Activated T-cell treated with anti-CD3 and anti-CD28 coated beads, Interleukin-2, amount 50 U/mL, for 72 hours (primary cell): ENCODE data around the gene CEMIP2. TPM values are rescaled to one million over a fixed set of nuclear protein-coding genes. Genes with fewer than 3 reads are reported as not detected.
"Not testable (repeated sequence)": the region's sequence is repeated elsewhere in the genome, so short reads cannot be mapped to it uniquely, and the experiment has no call there.

Experiments used
- ATAC-seq, 2 donors: fragments of 150-1000 bp; cut with Tn5 transposase; replicated peaks in 1 of 2; 2 replicates each; pipeline ENCODE4 v1.10.0; 2021; ENCODE audit warnings: moderate library complexity in 2 of 2, mild to moderate bottlenecking in 1 of 2
- DNase-seq, 2 donors: peaks; one replicate each; pipeline ENCODE4 v3.0.0; 2021 to 2022; ENCODE audit warnings: mixed read lengths in 1 of 2
- H3K27ac Mint-ChIP-seq: one replicate; pipeline ENCODE4 v1.8.0; 2022; ENCODE audit warnings: mild to moderate bottlenecking, moderate library complexity, mixed read lengths
- H3K27me3 Mint-ChIP-seq: one replicate; pipeline ENCODE4 v1.8.0; 2022; ENCODE audit warnings: low read depth, mixed read lengths
- H3K36me3 Mint-ChIP-seq, 2 donors: one replicate each; pipeline ENCODE4 v1.8.0; 2022; ENCODE audit warnings: mixed read lengths in 2 of 2, mild to moderate bottlenecking in 1 of 2; ENCODE audit not compliant: insufficient read depth in 2 of 2
- H3K4me1 Mint-ChIP-seq: one replicate; pipeline ENCODE4 v1.8.0; 2022; ENCODE audit warnings: low read depth, mixed read lengths
- H3K4me3 Mint-ChIP-seq, 2 donors: one replicate each; pipeline ENCODE4 v1.8.0; 2022; ENCODE audit warnings: mild to moderate bottlenecking in 2 of 2, mixed read lengths in 2 of 2, moderate library complexity in 2 of 2
- H3K9me3 Mint-ChIP-seq, 2 donors: one replicate each; pipeline ENCODE4 v1.8.0; 2022; ENCODE audit warnings: mixed read lengths in 2 of 2
- total RNA-seq, 2 donors: library from RNA; stranded (reverse); gene quantifications; one replicate each; pipeline ENCODE4 v1.2.3, GENCODE V29; 2022

The CEMIP2 gene
- total RNA-seq, 2 donors from 2014 or later = 46.7 to 62.2 TPM

- Mint-ChIP-seq H3K27me3 (no peaks in the 10 kb centered on the region), H3K4me1 (peaks cover 3% of the 10 kb centered on the region), H3K36me3 (no peaks in the 10 kb centered on the region), H3K9me3 (no peaks in the 10 kb centered on the region), H3K4me3 (no peak overlapping the region), H3K27ac (no peak overlapping the region)
- DNase-seq (no peak), ATAC-seq (no peak)
These were observed 95.7 kb downstream of the CEMIP2 start for GRCh38 chr9:71672573-71672972.

GRCh38 chr9:71671289-71671688, 97.0 kb downstream of the CEMIP2 start:
- Mint-ChIP-seq H3K4me1 (no peaks in the 10 kb centered on the region), H3K9me3 (no peaks in the 10 kb centered on the region), H3K4me3 (no peak overlapping the region), H3K27ac (no peak overlapping the region), H3K36me3 (no peaks in the 10 kb centered on the region), H3K27me3 (no peaks in the 10 kb centered on the region)
- no peak for ATAC-seq
- DNase-seq = no peak

GRCh38 chr9:71670121-71670520, 98.2 kb downstream of the CEMIP2 start:
- H3K36me3 Mint-ChIP-seq = no peaks in the 10 kb centered on the region
- no peaks in the 10 kb centered on the region for H3K27me3 Mint-ChIP-seq
- DNase-seq (no peak), ATAC-seq (no peak)
- H3K4me3 Mint-ChIP-seq = no peak overlapping the region
- no peaks in the 10 kb centered on the region for H3K9me3 Mint-ChIP-seq
- H3K4me1 Mint-ChIP-seq = no peaks in the 10 kb centered on the region
- no peak overlapping the region for H3K27ac Mint-ChIP-seq

GRCh38 chr9:71669284-71669995, 98.9 kb downstream of the CEMIP2 start:
- Mint-ChIP-seq H3K9me3 (no peaks in the 10 kb centered on the region), H3K36me3 (no peaks in the 10 kb centered on the region), H3K27me3 (no peaks in the 10 kb centered on the region), H3K27ac (no peak overlapping the region), H3K4me3 (no peak overlapping the region), H3K4me1 (no peaks in the 10 kb centered on the region)
- ATAC-seq (no peak), DNase-seq (no peak)

GRCh38 chr9:71668717-71669116, 99.6 kb downstream of the CEMIP2 start:
- Mint-ChIP-seq H3K4me1 (no peaks in the 10 kb centered on the region), H3K9me3 (no peaks in the 10 kb centered on the region), H3K27me3 (no peaks in the 10 kb centered on the region), H3K4me3 (no peak overlapping the region), H3K36me3 (no peaks in the 10 kb centered on the region), H3K27ac (no peak overlapping the region)
- DNase-seq (no peak), ATAC-seq (no peak)

GRCh38 chr9:71665247-71665646, 103.1 kb downstream of the CEMIP2 start:
- Mint-ChIP-seq H3K9me3 (no peaks in the 10 kb centered on the region), H3K4me3 (no peak overlapping the region), H3K27ac (no peak overlapping the region), H3K36me3 (no peaks in the 10 kb centered on the region), H3K27me3 (no peaks in the 10 kb centered on the region), H3K4me1 (no peaks in the 10 kb centered on the region)
- DNase-seq (no peak), ATAC-seq (no peak)

GRCh38 chr9:71664566-71664965, 103.7 kb downstream of the CEMIP2 start:
- Mint-ChIP-seq H3K27ac (no peak overlapping the region), H3K27me3 (no peaks in the 10 kb centered on the region), H3K9me3 (no peaks in the 10 kb centered on the region), H3K4me1 (no peaks in the 10 kb centered on the region), H3K4me3 (no peak overlapping the region), H3K36me3 (no peaks in the 10 kb centered on the region)
- DNase-seq = no peak
- ATAC-seq = no peak

- ATAC-seq (no peak), DNase-seq (no peak)
- H3K9me3 Mint-ChIP-seq = no peaks in the 10 kb centered on the region
- no peaks in the 10 kb centered on the region for H3K4me1 Mint-ChIP-seq
- H3K4me3 Mint-ChIP-seq = no peak overlapping the region
- no peak overlapping the region for H3K27ac Mint-ChIP-seq
- no peaks in the 10 kb centered on the region for H3K36me3 Mint-ChIP-seq
- H3K27me3 Mint-ChIP-seq = no peaks in the 10 kb centered on the region
These were observed 104.3 kb downstream of the CEMIP2 start for GRCh38 chr9:71663931-71664459.

GRCh38 chr9:71663216-71663615, 105.1 kb downstream of the CEMIP2 start:
- peaks cover 1 to 2% of the 10 kb centered on the region in 2 donors for H3K9me3 Mint-ChIP-seq
- H3K27ac Mint-ChIP-seq = no peak overlapping the region
- H3K4me3 Mint-ChIP-seq = no peak overlapping the region
- H3K4me1 Mint-ChIP-seq = no peaks in the 10 kb centered on the region
- peaks cover 1 to 2% of the 10 kb centered on the region in 2 donors for H3K36me3 Mint-ChIP-seq
- H3K27me3 Mint-ChIP-seq = no peaks in the 10 kb centered on the region
- no peak for DNase-seq
- ATAC-seq = no peak

GRCh38 chr9:71662082-71662481, 106.2 kb downstream of the CEMIP2 start:
- DNase-seq (no peak), ATAC-seq (no peak)
- no peaks in the 10 kb centered on the region for H3K27me3 Mint-ChIP-seq
- H3K4me3 Mint-ChIP-seq = no peak overlapping the region
- H3K27ac Mint-ChIP-seq = no peak overlapping the region
- H3K9me3 Mint-ChIP-seq = peaks cover 11% of the 10 kb centered on the region in 2 donors
- H3K36me3 Mint-ChIP-seq = peaks cover 10 to 11% of the 10 kb centered on the region in 2 donors
- H3K4me1 Mint-ChIP-seq = no peaks in the 10 kb centered on the region

- not testable (repeated sequence) for H3K27me3 Mint-ChIP-seq, H3K4me3 Mint-ChIP-seq, ATAC-seq, H3K27ac Mint-ChIP-seq, H3K4me1 Mint-ChIP-seq, DNase-seq
- H3K9me3 Mint-ChIP-seq = peaks cover 13 to 14% of the 10 kb centered on the region in 2 donors
- H3K36me3 Mint-ChIP-seq = peaks cover 12 to 14% of the 10 kb centered on the region in 2 donors
These were observed 111.0 kb downstream of the CEMIP2 start for GRCh38 chr9:71657276-71657675.

- DNase-seq = no peak
- peaks cover 6% of the 10 kb centered on the region for H3K27me3 Mint-ChIP-seq
- peaks cover 12 to 14% of the 10 kb centered on the region in 2 donors for H3K36me3 Mint-ChIP-seq
- no peak overlapping the region for H3K27ac Mint-ChIP-seq
- no peak for ATAC-seq
- H3K4me1 Mint-ChIP-seq = no peaks in the 10 kb centered on the region
- H3K9me3 Mint-ChIP-seq = peaks cover 13 to 15% of the 10 kb centered on the region in 2 donors
- H3K4me3 Mint-ChIP-seq = no peak overlapping the region
These were observed 111.8 kb downstream of the CEMIP2 start for GRCh38 chr9:71656496-71656895.

- peaks cover 12 to 14% of the 10 kb centered on the region in 2 donors for H3K36me3 Mint-ChIP-seq
- ATAC-seq = no peak
- no peak overlapping the region for H3K27ac Mint-ChIP-seq
- no peak for DNase-seq
- H3K27me3 Mint-ChIP-seq = peaks cover 6% of the 10 kb centered on the region
- no peak overlapping the region for H3K4me3 Mint-ChIP-seq
- no peaks in the 10 kb centered on the region for H3K4me1 Mint-ChIP-seq
- H3K9me3 Mint-ChIP-seq = peaks cover 13 to 15% of the 10 kb centered on the region in 2 donors
These were observed 112.5 kb downstream of the CEMIP2 start for GRCh38 chr9:71655778-71656177.

GRCh38 chr9:71655141-71655540, 113.2 kb downstream of the CEMIP2 start:
- H3K27me3 Mint-ChIP-seq = peaks cover 6% of the 10 kb centered on the region
- peaks cover 12 to 14% of the 10 kb centered on the region in 2 donors for H3K36me3 Mint-ChIP-seq
- no peak for DNase-seq
- H3K27ac Mint-ChIP-seq = no peak overlapping the region
- no peak overlapping the region for H3K4me3 Mint-ChIP-seq
- no peaks in the 10 kb centered on the region for H3K4me1 Mint-ChIP-seq
- peaks cover 13 to 15% of the 10 kb centered on the region in 2 donors for H3K9me3 Mint-ChIP-seq
- ATAC-seq = no peak
